Measurements from ENCODE around the gene ESRRA. TPM values are rescaled to one million over a fixed set of nuclear protein-coding genes. Genes with fewer than 3 reads are reported as not detected.

The ESRRA gene
- total RNA-seq, 1 experiment from 2014 or later, result 66.9 TPM

DNA sequence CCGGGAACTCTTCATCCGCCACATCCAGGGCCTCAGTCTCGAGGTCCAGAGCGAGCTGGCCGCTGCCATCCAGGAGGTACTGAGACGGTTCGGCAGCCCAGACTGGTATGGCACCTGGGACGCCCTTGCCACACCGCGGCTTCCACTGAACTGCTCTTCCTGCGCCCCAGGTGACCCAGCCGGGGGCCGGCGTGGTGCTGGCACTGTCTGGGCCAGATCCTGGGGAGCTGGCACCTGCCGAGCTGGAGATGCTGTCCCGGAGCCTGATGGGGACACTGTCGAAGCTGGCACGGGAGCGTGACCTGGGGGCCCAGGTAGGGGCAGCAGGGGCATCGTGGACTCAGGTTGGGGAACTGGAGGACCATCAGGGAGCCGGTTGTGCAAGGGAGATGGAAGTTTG, 36.1 kb downstream of the ESRRA start:
- H3K27ac Mint-ChIP-seq (ENCODE audit: unreplicated experiment), result no peak overlapping the region
- Histone ChIP-seq H3K4me3 (ENCODE audit: low read depth, low read length) (no peak overlapping the region), H3K9me3 (no peaks in the 10 kb centered on the region), H3K27me3 (replicated peaks; ENCODE audit: control insufficient read depth, insufficient read depth, low read length) (no peaks in the 10 kb centered on the region), H3K36me3 (ENCODE audit: control insufficient read depth, insufficient read depth, low read length) (no peaks in the 10 kb centered on the region), H3K4me1 (no peaks in the 10 kb centered on the region)
- DNase-seq, result no peak
- intact Hi-C loops (cut with micrococcal nuclease; ENCODE audit: unreplicated experiment), result no loop called here
- H3K27me3 Mint-ChIP-seq (ENCODE audit: insufficient read depth, unreplicated experiment), result no peaks in the 10 kb centered on the region
- TF ChIP-seq, protein P1, sequence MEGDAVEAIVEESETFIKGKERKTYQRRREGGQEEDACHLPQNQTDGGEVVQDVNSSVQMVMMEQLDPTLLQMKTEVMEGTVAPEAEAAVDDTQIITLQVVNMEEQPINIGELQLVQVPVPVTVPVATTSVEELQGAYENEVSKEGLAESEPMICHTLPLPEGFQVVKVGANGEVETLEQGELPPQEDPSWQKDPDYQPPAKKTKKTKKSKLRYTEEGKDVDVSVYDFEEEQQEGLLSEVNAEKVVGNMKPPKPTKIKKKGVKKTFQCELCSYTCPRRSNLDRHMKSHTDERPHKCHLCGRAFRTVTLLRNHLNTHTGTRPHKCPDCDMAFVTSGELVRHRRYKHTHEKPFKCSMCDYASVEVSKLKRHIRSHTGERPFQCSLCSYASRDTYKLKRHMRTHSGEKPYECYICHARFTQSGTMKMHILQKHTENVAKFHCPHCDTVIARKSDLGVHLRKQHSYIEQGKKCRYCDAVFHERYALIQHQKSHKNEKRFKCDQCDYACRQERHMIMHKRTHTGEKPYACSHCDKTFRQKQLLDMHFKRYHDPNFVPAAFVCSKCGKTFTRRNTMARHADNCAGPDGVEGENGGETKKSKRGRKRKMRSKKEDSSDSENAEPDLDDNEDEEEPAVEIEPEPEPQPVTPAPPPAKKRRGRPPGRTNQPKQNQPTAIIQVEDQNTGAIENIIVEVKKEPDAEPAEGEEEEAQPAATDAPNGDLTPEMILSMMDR (IDR thresholded peaks at IDR 0.05; ENCODE audit: insufficient read depth in 1 of 2, low read depth in 1 of 2, low read length in 1 of 2, severe bottlenecking in 1 of 2, unreplicated experiment in 1 of 2), result no peak
- no TSS peak for BruUV-seq (replicated peaks)
- H3K36me3 Mint-ChIP-seq (ENCODE audit: insufficient read depth, unreplicated experiment), result no peaks in the 10 kb centered on the region
- POLR2A ChIA-PET, result interaction anchor here (0.7 kb wide), 1 partner anchor 24 kb away, joined by 3 read pairs; the partner anchor contains the start of gene PRDX5
- H3K4me1 Mint-ChIP-seq (ENCODE audit: low read depth, unreplicated experiment), result no peaks in the 10 kb centered on the region
- H3K4me3 Mint-ChIP-seq (ENCODE audit: unreplicated experiment), result no peak overlapping the region
- CTCF ChIA-PET, result interaction anchor here (1.0 to 3.1 kb wide), 4 partner anchors 10 to 37 kb away, joined by 3 to 12 read pairs (median 6); partner anchors contain the start of gene PRDX5
- no peaks in the 10 kb centered on the region for H3K9me3 Mint-ChIP-seq (ENCODE audit: unreplicated experiment)

DNA sequence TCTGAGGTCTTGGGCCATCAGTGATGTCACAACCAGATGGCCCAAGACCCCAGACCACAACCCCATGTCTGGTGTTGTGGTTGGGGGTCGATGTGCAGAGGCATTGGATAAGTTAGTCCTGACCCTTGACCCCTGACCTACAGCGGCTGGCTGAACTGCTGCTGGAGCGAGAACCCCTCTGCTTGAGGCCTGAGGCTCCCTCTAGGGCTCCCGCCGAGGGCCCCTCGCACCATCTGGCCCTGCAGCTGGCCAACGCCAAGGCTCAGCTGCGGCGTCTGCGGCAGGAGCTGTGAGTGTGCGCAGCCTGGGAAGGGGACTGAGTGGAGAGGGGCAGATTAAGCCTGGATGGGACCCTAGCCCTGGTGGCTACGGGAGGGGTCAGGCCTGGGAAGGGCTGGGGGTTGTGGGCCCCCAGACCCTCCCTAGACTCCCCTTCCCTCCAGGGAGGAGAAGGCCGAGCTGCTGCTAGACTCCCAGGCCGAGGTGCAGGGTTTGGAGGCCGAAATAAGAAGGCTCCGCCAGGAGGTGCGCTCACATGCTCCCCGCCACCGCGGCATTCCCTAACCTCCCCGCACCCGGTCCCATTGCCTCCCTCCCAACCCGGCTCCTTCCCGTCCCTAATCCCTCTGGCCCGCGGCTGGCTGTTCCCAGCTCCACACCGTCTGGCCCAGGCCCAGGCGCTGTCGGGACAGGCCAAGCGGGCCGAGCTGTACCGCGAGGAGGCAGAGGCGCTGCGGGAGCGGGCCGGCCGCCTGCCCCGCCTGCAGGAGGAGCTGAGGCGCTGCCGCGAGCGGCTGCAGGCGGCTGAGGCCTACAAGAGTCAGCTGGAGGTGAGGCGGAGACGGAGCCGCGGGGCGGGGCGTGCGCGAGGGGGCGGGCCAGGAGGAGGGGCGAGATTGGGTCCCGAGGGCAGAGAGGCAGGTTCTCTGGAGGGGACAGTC, 36.8 kb downstream of the ESRRA start:
- POLR2A ChIA-PET, result interaction anchor here (0.6 kb wide), 2 partner anchors 17 to 38 kb away, joined by 3 to 14 read pairs; no protein-coding TSS in a partner anchor
- Histone ChIP-seq H3K36me3 (ENCODE audit: control insufficient read depth, insufficient read depth, low read length) (no peaks in the 10 kb centered on the region), H3K4me1 (no peaks in the 10 kb centered on the region), H3K9me3 (no peaks in the 10 kb centered on the region), H3K27me3 (replicated peaks; ENCODE audit: control insufficient read depth, insufficient read depth, low read length) (no peaks in the 10 kb centered on the region), H3K4me3 (ENCODE audit: low read depth, low read length) (no peak overlapping the region)
- no peaks in the 10 kb centered on the region for H3K36me3 Mint-ChIP-seq (ENCODE audit: insufficient read depth, unreplicated experiment)
- peaks cover 2% of the 10 kb centered on the region for H3K4me1 Mint-ChIP-seq (ENCODE audit: low read depth, unreplicated experiment)
- H3K9me3 Mint-ChIP-seq (ENCODE audit: unreplicated experiment), result no peaks in the 10 kb centered on the region
- TF ChIP-seq, protein P1 (IDR thresholded peaks at IDR 0.05; ENCODE audit: insufficient read depth in 1 of 2, low read depth in 1 of 2, low read length in 1 of 2, severe bottlenecking in 1 of 2, unreplicated experiment in 1 of 2), result no peak
- H3K27ac Mint-ChIP-seq (ENCODE audit: unreplicated experiment), result no peak overlapping the region
- no TSS peak for BruUV-seq (replicated peaks)
- DNase-seq, result no peak
- CTCF ChIA-PET, result interaction anchor here (1.0 to 4.1 kb wide), 4 partner anchors 13 to 38 kb away, joined by 3 to 16 read pairs (median 10); partner anchors contain the start of genes PRDX5 and TRMT112
- no peak overlapping the region for H3K4me3 Mint-ChIP-seq (ENCODE audit: unreplicated experiment)
- intact Hi-C loops (cut with micrococcal nuclease; ENCODE audit: unreplicated experiment), result no loop called here
- no peaks in the 10 kb centered on the region for H3K27me3 Mint-ChIP-seq (ENCODE audit: insufficient read depth, unreplicated experiment)

GRCh38 chr11:64342869-64343745, 37.8 kb downstream of the ESRRA start:
- POLR2A ChIA-PET, result no interaction called here
- Mint-ChIP-seq H3K27me3 (ENCODE audit: insufficient read depth, unreplicated experiment) (no peaks in the 10 kb centered on the region), H3K9me3 (ENCODE audit: unreplicated experiment) (no peaks in the 10 kb centered on the region), H3K4me1 (ENCODE audit: low read depth, unreplicated experiment) (peaks cover 6% of the 10 kb centered on the region), H3K36me3 (ENCODE audit: insufficient read depth, unreplicated experiment) (no peaks in the 10 kb centered on the region), H3K4me3 (ENCODE audit: unreplicated experiment) (no peak overlapping the region), H3K27ac (ENCODE audit: unreplicated experiment) (no peak overlapping the region)
- intact Hi-C loops (cut with micrococcal nuclease; ENCODE audit: unreplicated experiment), result no loop called here
- no peaks in the 10 kb centered on the region for H3K4me1 ChIP-seq
- no peaks in the 10 kb centered on the region for H3K9me3 ChIP-seq
- TF ChIP-seq, protein P1 (IDR thresholded peaks at IDR 0.05; ENCODE audit: insufficient read depth in 1 of 2, low read depth in 1 of 2, low read length in 1 of 2, severe bottlenecking in 1 of 2, unreplicated experiment in 1 of 2), result no peak
- DNase-seq, result no peak
- no peaks in the 10 kb centered on the region for H3K36me3 ChIP-seq (ENCODE audit: control insufficient read depth, insufficient read depth, low read length)
- H3K27me3 ChIP-seq (replicated peaks; ENCODE audit: control insufficient read depth, insufficient read depth, low read length), result no peaks in the 10 kb centered on the region
- CTCF ChIA-PET, result interaction anchor here (0.8 to 4.1 kb wide), 3 partner anchors 12 to 42 kb away, joined by 3 to 16 read pairs (median 12); partner anchors contain the start of genes PRDX5 and TRMT112
- BruUV-seq (replicated peaks), result no TSS peak
- H3K4me3 ChIP-seq (ENCODE audit: low read depth, low read length), result no peak overlapping the region
